Esophagus squamous epithelium (tissue), 4 donors: Measurements from ENCODE around the gene SLC4A9.

ENCODE experiments used
- POLR2A ChIP-seq, 4 donors: fragments of 450-650 bp; IDR thresholded peaks; one replicate each; pipeline ENCODE4 v1.6.1; 2017; ENCODE audit warnings: antibody characterized with exemption in 4 of 4, mild to moderate bottlenecking in 4 of 4, moderate library complexity in 3 of 4
- TF ChIP-seq, protein P1 (sequence below), 6 experiments: fragments of 450-650 bp in 4 of 6; fragments of 200-600 bp in 2 of 6; sonication (generic) in 2 of 6; IDR thresholded peaks; one replicate each; pipeline ENCODE4 v1.5.1; 2016 to 2019; ENCODE audit warnings: antibody characterized with exemption in 6 of 6, mild to moderate bottlenecking in 4 of 6, moderate library complexity in 4 of 6

DNA sequence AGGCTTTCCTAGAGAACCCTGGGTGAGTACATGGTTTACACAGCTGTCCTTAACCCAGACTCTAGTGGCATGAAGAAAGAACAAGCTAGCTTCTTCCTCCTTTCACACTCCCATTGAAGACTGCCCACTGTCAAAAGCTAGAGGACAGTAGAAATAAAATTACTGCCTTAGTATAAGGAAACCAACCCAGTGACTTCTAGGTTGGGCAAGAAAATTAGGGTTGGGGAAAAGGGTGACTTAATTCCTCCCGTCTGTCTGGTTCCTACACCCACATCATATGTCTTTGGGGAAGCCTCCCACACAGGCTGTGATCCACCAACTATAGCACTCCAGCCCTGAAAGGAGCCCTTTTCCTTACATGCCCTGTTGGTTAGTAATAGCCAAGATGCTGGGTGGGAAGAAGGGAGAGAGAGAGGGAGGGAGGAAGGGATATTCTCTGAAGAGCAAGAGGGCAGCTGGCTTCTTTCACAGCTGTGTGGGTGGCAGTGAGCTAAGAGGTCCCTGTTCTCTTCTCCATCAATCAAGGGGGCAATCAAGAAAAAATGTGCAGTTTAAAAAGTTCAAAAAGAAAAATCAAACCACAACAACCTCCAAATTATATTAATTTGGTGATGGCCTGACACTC, 35.3 kb upstream of the SLC4A9 start:
- TF ChIP-seq, protein P1, sequence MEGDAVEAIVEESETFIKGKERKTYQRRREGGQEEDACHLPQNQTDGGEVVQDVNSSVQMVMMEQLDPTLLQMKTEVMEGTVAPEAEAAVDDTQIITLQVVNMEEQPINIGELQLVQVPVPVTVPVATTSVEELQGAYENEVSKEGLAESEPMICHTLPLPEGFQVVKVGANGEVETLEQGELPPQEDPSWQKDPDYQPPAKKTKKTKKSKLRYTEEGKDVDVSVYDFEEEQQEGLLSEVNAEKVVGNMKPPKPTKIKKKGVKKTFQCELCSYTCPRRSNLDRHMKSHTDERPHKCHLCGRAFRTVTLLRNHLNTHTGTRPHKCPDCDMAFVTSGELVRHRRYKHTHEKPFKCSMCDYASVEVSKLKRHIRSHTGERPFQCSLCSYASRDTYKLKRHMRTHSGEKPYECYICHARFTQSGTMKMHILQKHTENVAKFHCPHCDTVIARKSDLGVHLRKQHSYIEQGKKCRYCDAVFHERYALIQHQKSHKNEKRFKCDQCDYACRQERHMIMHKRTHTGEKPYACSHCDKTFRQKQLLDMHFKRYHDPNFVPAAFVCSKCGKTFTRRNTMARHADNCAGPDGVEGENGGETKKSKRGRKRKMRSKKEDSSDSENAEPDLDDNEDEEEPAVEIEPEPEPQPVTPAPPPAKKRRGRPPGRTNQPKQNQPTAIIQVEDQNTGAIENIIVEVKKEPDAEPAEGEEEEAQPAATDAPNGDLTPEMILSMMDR (IDR thresholded peaks at IDR 0.05) = no peak
- no peak for TF ChIP-seq POLR2A (IDR thresholded peaks at IDR 0.05)
